Right atrium auricular region (tissue), 2 donors: ENCODE results near the gene UBE2K. TPM values are rescaled to one million over a fixed set of nuclear protein-coding genes. Genes with fewer than 3 reads are reported as not detected.
"Not testable (repeated sequence)": the region's sequence is repeated elsewhere in the genome, so short reads cannot be mapped to it uniquely, and the experiment has no call there.

Experiments
- DNase-seq: peaks from one replicate; pipeline ENCODE4 v3.0.0-alpha.2; 2019; ENCODE audit warnings: low spot score
- H3K27ac ChIP-seq, 2 donors: fragments of 200-600 bp; sonication (generic); 1 replicate in 1 of 2; 2 replicates in 1 of 2; pipeline ENCODE4 v1.5.1; 2016 to 2019
- H3K27me3 ChIP-seq, 2 donors: fragments of 200-600 bp; sonication (generic); one replicate each; pipeline versions ENCODE4 v1.5.1 to v1.6.0; 2017 to 2019
- H3K36me3 ChIP-seq: fragments of 200-600 bp; sonication (generic); one replicate; pipeline ENCODE4 v1.5.1; 2016
- H3K4me1 ChIP-seq, 2 donors: fragments of 200-600 bp; sonication (generic); one replicate each; pipeline versions ENCODE4 v1.5.1 to v1.6.0; 2017 to 2019
- H3K4me3 ChIP-seq, 2 donors: fragments of 200-600 bp; sonication (generic); 1 replicate in 1 of 2; 2 replicates in 1 of 2; pipeline ENCODE4 v1.5.1; 2017 to 2019; ENCODE audit warnings: mild to moderate bottlenecking in 1 of 2, moderate library complexity in 1 of 2
- H3K9me3 ChIP-seq, 2 donors: fragments of 200-600 bp; sonication (generic); one replicate each; pipeline ENCODE4 v1.5.1; 2019
- total RNA-seq, 2 donors: library from RNA; depleted of rRNA; stranded (reverse); fragments of >200 nt; gene quantifications; one replicate each; pipeline ENCODE4 v1.1.0, GENCODE V29; 2016
- TF ChIP-seq, protein P1 (sequence below), 2 donors: fragments of 200-600 bp; sonication (generic); IDR thresholded peaks; one replicate each; pipeline ENCODE4 v1.5.1; 2019; ENCODE audit warnings: antibody characterized with exemption in 2 of 2

UBE2K gene
- total RNA-seq, 2 donors from 2014 or later = 16.7 to 23.8 TPM

DNA sequence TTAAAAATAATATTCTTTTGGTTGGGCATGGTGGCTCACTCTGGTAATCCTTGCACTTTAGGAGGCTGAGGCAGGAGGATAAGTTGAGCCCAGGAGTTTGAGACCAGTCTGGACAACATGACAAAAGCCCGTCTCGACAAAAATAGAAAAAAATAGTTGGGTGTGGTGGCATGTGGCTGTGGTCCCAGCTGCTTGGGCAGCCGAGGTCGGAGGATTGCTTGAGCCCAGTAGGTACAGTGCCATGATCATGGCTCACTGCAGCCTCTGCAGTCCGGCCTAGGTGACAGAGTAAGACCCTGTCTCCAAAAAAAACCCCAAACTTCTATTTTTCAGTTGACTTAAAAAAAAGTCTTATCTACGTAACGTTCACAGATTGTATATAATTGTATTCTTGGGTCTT lies 23.9 kb downstream of the UBE2K start:
- Histone ChIP-seq H3K27ac (no peak overlapping the region), H3K4me1 (peaks cover 0 to 8% of the 10 kb centered on the region in 2 donors), H3K36me3 (no peaks in the 10 kb centered on the region), H3K9me3 (no peaks in the 10 kb centered on the region), H3K4me3 (no peak overlapping the region), H3K27me3 (no peaks in the 10 kb centered on the region)
- no peak for DNase-seq
- TF ChIP-seq, protein P1, sequence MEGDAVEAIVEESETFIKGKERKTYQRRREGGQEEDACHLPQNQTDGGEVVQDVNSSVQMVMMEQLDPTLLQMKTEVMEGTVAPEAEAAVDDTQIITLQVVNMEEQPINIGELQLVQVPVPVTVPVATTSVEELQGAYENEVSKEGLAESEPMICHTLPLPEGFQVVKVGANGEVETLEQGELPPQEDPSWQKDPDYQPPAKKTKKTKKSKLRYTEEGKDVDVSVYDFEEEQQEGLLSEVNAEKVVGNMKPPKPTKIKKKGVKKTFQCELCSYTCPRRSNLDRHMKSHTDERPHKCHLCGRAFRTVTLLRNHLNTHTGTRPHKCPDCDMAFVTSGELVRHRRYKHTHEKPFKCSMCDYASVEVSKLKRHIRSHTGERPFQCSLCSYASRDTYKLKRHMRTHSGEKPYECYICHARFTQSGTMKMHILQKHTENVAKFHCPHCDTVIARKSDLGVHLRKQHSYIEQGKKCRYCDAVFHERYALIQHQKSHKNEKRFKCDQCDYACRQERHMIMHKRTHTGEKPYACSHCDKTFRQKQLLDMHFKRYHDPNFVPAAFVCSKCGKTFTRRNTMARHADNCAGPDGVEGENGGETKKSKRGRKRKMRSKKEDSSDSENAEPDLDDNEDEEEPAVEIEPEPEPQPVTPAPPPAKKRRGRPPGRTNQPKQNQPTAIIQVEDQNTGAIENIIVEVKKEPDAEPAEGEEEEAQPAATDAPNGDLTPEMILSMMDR (IDR thresholded peaks at IDR 0.05) = no peak

DNA sequence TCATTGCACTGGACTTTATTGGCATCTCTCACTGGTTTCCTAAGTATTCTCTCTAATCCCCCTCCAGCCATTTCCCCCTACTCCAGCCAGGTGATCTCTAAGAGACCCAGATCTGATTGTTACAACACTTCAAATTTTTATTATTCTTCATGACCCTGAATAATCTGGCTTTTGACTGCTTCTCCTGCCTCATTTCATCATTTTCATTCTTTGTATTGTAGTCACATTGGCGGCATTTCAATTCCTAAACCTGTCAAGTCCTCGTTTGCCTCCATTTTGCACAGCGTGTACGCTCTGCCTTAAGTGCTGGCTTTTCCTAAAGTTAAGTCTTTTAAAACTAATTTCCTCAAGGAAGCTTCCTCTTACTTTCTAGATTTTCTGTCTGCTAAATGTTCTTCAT lies 31.6 kb downstream of the UBE2K start:
- no peak overlapping the region for H3K27ac ChIP-seq
- no peaks in the 10 kb centered on the region for H3K36me3 ChIP-seq
- no peak for DNase-seq
- H3K27me3 ChIP-seq = no peaks in the 10 kb centered on the region
- no peaks in the 10 kb centered on the region for H3K9me3 ChIP-seq
- TF ChIP-seq, protein P1 (IDR thresholded peaks at IDR 0.05) = no peak
- no peak overlapping the region for H3K4me3 ChIP-seq
- peaks cover 0 to 11% of the 10 kb centered on the region in 2 donors for H3K4me1 ChIP-seq

DNA sequence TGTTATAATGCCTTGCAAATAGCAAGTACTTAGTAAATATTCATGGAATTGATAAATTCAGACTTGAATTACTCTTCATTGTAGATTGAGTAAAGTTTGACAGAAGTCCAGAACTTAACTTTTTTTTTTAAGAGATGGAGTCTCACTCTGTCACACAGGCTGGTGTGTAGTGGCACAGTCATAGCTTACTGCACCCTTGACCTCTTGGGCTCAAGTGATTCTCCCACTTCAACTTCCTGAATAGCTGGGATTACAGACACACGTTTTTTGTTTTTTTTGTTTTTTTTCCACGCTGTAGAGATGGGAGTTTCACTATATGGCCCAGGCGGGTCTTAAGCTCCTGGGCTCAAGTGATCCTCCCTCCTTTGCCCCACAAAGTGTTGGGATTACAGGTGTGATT lies 32.1 kb downstream of the UBE2K start:
- no peak overlapping the region for H3K27ac ChIP-seq
- no peak for DNase-seq
- TF ChIP-seq, protein P1 (IDR thresholded peaks at IDR 0.05) = no peak
- H3K27me3 ChIP-seq = no peaks in the 10 kb centered on the region
- peaks cover 0 to 11% of the 10 kb centered on the region in 2 donors for H3K4me1 ChIP-seq
- H3K9me3 ChIP-seq = no peaks in the 10 kb centered on the region
- no peaks in the 10 kb centered on the region for H3K36me3 ChIP-seq
- H3K4me3 ChIP-seq = no peak overlapping the region

DNA sequence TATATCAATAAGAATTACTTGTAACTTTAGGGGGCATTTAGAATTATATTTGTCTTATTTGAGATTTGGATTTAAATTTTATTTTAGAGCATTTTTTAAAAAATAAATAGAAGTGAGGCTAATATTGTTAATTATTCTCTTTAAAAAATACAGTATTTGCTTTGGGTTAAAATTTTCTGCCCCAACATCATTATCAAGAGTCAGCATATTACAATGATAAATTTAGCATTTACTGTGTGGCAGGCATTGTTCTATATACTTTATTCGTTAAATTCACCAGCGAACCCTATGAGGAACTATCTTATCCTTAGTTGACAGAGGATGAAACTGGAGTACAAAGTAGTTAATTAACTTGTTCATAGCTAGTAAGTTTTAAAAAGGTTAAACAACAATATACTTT lies 34.0 kb downstream of the UBE2K start:
- H3K4me1 ChIP-seq = peaks cover 0 to 7% of the 10 kb centered on the region in 2 donors
- TF ChIP-seq, protein P1 (IDR thresholded peaks at IDR 0.05) = no peak
- no peak for DNase-seq
- H3K4me3 ChIP-seq = no peak overlapping the region
- no peaks in the 10 kb centered on the region for H3K36me3 ChIP-seq
- H3K27ac ChIP-seq = no peak overlapping the region
- H3K9me3 ChIP-seq = no peaks in the 10 kb centered on the region
- H3K27me3 ChIP-seq = no peaks in the 10 kb centered on the region

DNA sequence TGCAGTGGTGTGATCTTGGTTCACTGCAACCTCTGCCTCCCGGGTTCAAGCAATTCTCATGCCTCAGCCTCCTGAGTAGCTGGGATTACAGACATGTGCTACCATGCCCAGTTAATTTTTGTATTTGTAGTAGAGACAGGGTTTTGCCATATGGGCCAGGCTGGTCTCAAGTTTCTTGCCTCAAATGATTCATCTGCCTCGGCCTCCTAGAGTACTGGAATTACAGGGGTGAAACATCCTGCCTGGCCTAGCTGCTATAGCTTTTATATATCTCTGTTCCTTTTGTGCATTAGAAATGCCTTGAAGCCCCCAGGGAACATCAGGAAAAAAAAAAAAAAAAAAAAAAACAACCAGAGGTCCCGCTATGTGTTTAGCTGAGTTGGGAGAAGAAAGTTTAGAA lies 34.8 kb downstream of the UBE2K start:
- TF ChIP-seq, protein P1 (IDR thresholded peaks at IDR 0.05) = no peak
- Histone ChIP-seq H3K27ac (no peak overlapping the region), H3K27me3 (no peaks in the 10 kb centered on the region), H3K9me3 (no peaks in the 10 kb centered on the region), H3K4me1 (peaks cover 0 to 7% of the 10 kb centered on the region in 2 donors), H3K4me3 (no peak overlapping the region), H3K36me3 (no peaks in the 10 kb centered on the region)
- no peak for DNase-seq

DNA sequence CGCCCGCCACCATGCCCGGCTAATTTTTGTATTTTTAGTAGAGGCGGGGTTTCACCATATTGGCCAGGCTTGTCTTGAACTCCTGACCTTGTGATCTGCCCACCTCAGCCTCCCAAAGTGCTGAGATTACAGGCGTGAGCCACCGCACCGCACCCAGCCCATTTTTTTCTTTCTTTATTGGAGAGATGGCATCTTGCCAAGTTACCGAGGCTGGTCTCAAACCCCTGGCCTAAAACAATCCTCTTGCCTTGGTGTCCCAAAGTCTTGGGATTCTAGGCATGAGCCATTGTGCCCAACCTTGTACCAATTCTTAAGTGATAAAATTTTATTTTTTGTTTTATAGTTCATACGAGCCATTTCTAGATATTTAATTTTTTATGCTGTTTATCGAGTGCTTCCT lies 41.7 kb downstream of the UBE2K start:
- not testable (repeated sequence) for H3K9me3 ChIP-seq, H3K4me1 ChIP-seq, H3K36me3 ChIP-seq, H3K4me3 ChIP-seq, H3K27me3 ChIP-seq, DNase-seq, H3K27ac ChIP-seq
